ENCODE data around the gene STAG2. TPM values are rescaled to one million over a fixed set of nuclear protein-coding genes. Genes with fewer than 3 reads are reported as not detected.

Gene STAG2
- polyA plus RNA-seq, 1 donor (not counting 4 experiments of a cell fraction or from before 2014, with no cell fraction given) = 42.9 TPM

DNA sequence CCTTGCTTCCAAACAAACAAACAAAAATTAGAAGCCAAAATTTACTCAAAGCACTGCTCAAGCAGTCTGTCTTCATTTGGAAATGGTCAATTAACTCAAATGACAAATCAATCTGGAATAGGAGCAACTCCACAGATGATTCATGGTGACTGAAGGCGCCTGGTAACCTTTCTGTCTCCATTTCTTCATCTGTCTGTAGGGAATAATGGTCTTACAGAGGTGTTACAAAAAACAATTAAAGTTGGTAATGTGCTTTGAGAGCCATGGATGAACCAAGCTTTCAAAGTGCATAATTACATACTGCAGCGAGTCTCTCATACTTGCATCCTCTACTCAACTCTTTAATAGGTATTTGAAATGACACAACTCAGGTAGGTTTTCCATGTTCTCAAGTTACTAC lies 38.3 kb upstream of the STAG2 start:
- Histone ChIP-seq H2AFZ (ENCODE audit: control insufficient read depth, low read length) (no peak overlapping the region), H3K36me3 (ENCODE audit: control insufficient read depth in 2 of 2, extremely low read depth in 1 of 2, insufficient read depth in 2 of 2, low read length in 2 of 2) (no peaks in the 10 kb centered on the region), H3K4me3 (ENCODE audit: control insufficient read depth in 2 of 3, extremely low read depth in 1 of 3, insufficient read depth in 2 of 3, low read depth in 1 of 3, low read length in 3 of 3) (no peak overlapping the region), H4K20me1 (ENCODE audit: control insufficient read depth, extremely low read depth, insufficient read depth, low read length) (no peaks in the 10 kb centered on the region), H3K4me2 (ENCODE audit: control insufficient read depth, extremely low read depth, insufficient read depth, low read depth, low read length) (no peak overlapping the region), H3K79me2 (ENCODE audit: control insufficient read depth, insufficient read depth, low read length) (no peaks in the 10 kb centered on the region), H3K9me1 (ENCODE audit: control insufficient read depth, extremely low read depth, insufficient read depth, low read length) (no peaks in the 10 kb centered on the region), H3K9ac (ENCODE audit: control insufficient read depth, extremely low read depth, insufficient read depth, low read length) (no peak overlapping the region), H3K9me3 (ENCODE audit: control insufficient read depth, low read depth, low read length) (no peaks in the 10 kb centered on the region), H3K27me3 (ENCODE audit: control insufficient read depth, extremely low read depth, insufficient read depth, low read length) (no peaks in the 10 kb centered on the region), H3K4me1 (ENCODE audit: control insufficient read depth, extremely low read depth, insufficient read depth, low read length) (no peaks in the 10 kb centered on the region), H3K27ac (ENCODE audit: control insufficient read depth, insufficient read depth, low read length) (no peak overlapping the region)
- dilution Hi-C loops (cut with MboI; ENCODE audit: extremely low pct_ligation_motif_present, low sequenced_read_pairs) = no loop called here
- DNase-seq (ENCODE audit: low read depth, low spot score) (no peak), FAIRE-seq (no peak)
- TF ChIP-seq CTCF (optimal IDR thresholded peaks at IDR 0.05 in 1 of 3, IDR thresholded peaks at IDR 0.05 in 1 of 3, conservative IDR thresholded peaks at IDR 0.05 in 1 of 3; ENCODE audit: extremely low read depth in 1 of 3, insufficient read depth in 2 of 3, low read length in 3 of 3) (no peak), EZH2 (IDR thresholded peaks at IDR 0.05; ENCODE audit: low read length) (no peak)

- no peaks in the 10 kb centered on the region for H3K9me3 ChIP-seq (ENCODE audit: control insufficient read depth, low read depth, low read length)
- H3K27me3 ChIP-seq (ENCODE audit: control insufficient read depth, extremely low read depth, insufficient read depth, low read length) = no peaks in the 10 kb centered on the region
- no peaks in the 10 kb centered on the region for H3K79me2 ChIP-seq (ENCODE audit: control insufficient read depth, insufficient read depth, low read length)
- no peak overlapping the region for H3K27ac ChIP-seq (ENCODE audit: control insufficient read depth, insufficient read depth, low read length)
- H3K9me1 ChIP-seq (ENCODE audit: control insufficient read depth, extremely low read depth, insufficient read depth, low read length) = no peaks in the 10 kb centered on the region
- no peak overlapping the region for H3K4me3 ChIP-seq (ENCODE audit: control insufficient read depth in 2 of 3, extremely low read depth in 1 of 3, insufficient read depth in 2 of 3, low read depth in 1 of 3, low read length in 3 of 3)
- H2AFZ ChIP-seq (ENCODE audit: control insufficient read depth, low read length) = no peak overlapping the region
- no peaks in the 10 kb centered on the region for H4K20me1 ChIP-seq (ENCODE audit: control insufficient read depth, extremely low read depth, insufficient read depth, low read length)
- FAIRE-seq (no peak), DNase-seq (ENCODE audit: low read depth, low spot score) (no peak)
- no peaks in the 10 kb centered on the region for H3K4me1 ChIP-seq (ENCODE audit: control insufficient read depth, extremely low read depth, insufficient read depth, low read length)
- H3K9ac ChIP-seq (ENCODE audit: control insufficient read depth, extremely low read depth, insufficient read depth, low read length) = no peak overlapping the region
- no peaks in the 10 kb centered on the region for H3K36me3 ChIP-seq (ENCODE audit: control insufficient read depth in 2 of 2, extremely low read depth in 1 of 2, insufficient read depth in 2 of 2, low read length in 2 of 2)
- no peak overlapping the region for H3K4me2 ChIP-seq (ENCODE audit: control insufficient read depth, extremely low read depth, insufficient read depth, low read depth, low read length)
- TF ChIP-seq EZH2 (IDR thresholded peaks at IDR 0.05; ENCODE audit: low read length) = no peak
- no peak for TF ChIP-seq CTCF (optimal IDR thresholded peaks at IDR 0.05 in 1 of 3, IDR thresholded peaks at IDR 0.05 in 1 of 3, conservative IDR thresholded peaks at IDR 0.05 in 1 of 3; ENCODE audit: extremely low read depth in 1 of 3, insufficient read depth in 2 of 3, low read length in 3 of 3)
- dilution Hi-C loops (cut with MboI; ENCODE audit: extremely low pct_ligation_motif_present, low sequenced_read_pairs) = no loop called here
These were observed 37.3 kb upstream of the STAG2 start for GRCh38 chrX:123924186-123924585.

Data from keratinocyte (primary cell).